ENCODE data around the gene KDM3B. TPM values are rescaled to one million over a fixed set of nuclear protein-coding genes. Genes with fewer than 3 reads are reported as not detected.
"Not testable (repeated sequence)": the region's sequence is repeated elsewhere in the genome, so short reads cannot be mapped to it uniquely, and the experiment has no call there.

The KDM3B gene
- total RNA-seq, 2 donors from 2014 or later: 62.4 to 63.2 TPM

DNA sequence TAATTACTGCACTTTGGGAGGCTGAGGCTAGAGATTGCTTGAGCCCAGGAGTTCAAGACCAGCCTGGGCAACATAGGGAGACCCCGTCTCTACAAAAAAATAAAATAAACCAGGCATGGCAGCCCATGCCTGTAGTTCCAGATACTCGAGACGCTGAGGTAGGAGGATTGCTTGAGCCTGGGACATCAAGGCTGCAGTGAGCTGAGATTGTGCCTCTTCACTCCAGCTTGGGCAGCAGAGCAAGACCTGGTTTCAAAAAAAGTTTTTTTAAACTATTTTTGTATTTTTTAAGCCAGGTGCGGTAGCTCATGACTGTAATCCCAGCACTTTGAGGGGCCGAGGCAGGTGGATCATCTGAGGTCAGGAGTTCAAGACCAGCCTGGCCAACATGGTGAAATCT lies 120.7 kb downstream of the KDM3B start:
- DNase-seq; intact Hi-C loops (cut with DNase I, micrococcal nuclease); ATAC-seq: not testable (repeated sequence)

DNA sequence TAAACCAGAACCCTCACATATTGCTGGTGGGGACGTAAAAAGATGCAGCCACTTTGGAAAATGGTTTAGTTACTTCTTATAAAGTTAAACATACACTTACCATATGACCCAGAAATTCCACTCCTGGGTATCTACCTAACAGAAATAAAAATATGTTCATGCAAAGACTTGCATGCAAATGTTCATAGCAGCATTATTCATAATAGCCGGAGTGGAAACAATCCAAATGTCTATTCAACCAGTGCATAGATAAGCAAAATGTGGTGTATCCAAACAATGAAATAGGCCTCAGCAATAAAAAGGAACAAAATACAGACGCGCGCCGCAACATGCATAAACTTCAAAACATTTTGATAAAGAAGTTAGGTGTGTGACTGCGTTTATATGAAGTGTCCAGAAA lies 124.4 kb downstream of the KDM3B start:
- DNase-seq: no peak
- intact Hi-C loops (cut with DNase I, micrococcal nuclease): no loop called here
- ATAC-seq: no peak

- intact Hi-C loops (cut with DNase I, micrococcal nuclease): no loop called here
- ATAC-seq (peak; percentile 29), DNase-seq (no peak)
These were observed 130.2 kb downstream of the KDM3B start for GRCh38 chr5:138482638-138483037.

Other genes starting within 250 kb of the KDM3B start
- gene NME5, start 213.3 kb upstream of the KDM3B start, total RNA-seq: 1 to 10 TPM in 1 of 2 donors, under 1 TPM in 1; 0.75 to 1.0 TPM
- gene BRD8, start 174.1 kb upstream of the KDM3B start, total RNA-seq: 10 to 100 TPM; 29.6 to 33.8 TPM
- gene KIF20A, start 173.6 kb upstream of the KDM3B start, total RNA-seq: 1 to 10 TPM; 4.0 to 6.5 TPM
- gene CDC23, start 139.4 kb upstream of the KDM3B start, total RNA-seq: 10 to 100 TPM; 13.9 to 14.9 TPM
- 1 to 10 TPM in 1 of 2 donors, under 1 TPM in 1; 0.82 to 1.3 TPM for gene GFRA3, start 78.1 kb upstream of the KDM3B start, total RNA-seq
- gene CDC25C, start 20.9 kb upstream of the KDM3B start, total RNA-seq: 1 to 10 TPM; 1.3 to 2.4 TPM
- gene FAM53C, start 14.4 kb upstream of the KDM3B start, total RNA-seq: 10 to 100 TPM in 1 of 2 donors, 1 to 10 TPM in 1; 9.2 to 15.4 TPM
- 1 to 10 TPM in 1 of 2 donors, under 1 TPM in 1; 0.55 to 3.1 TPM for gene REEP2, start 86.4 kb downstream of the KDM3B start, total RNA-seq
- gene EGR1, start 112.8 kb downstream of the KDM3B start, total RNA-seq: 100 to 1,000 TPM in 1 of 2 donors, 10 to 100 TPM in 1; 29.8 to 102 TPM
- gene ETF1, start 190.6 kb downstream of the KDM3B start, total RNA-seq: 10 to 100 TPM; 73.5 to 83.3 TPM
- gene HSPA9, start 222.7 kb downstream of the KDM3B start, total RNA-seq: 100 to 1,000 TPM; 175 to 206 TPM